Activated naive CD8-positive, alpha-beta T cell treated with anti-CD3 and anti-CD28 coated beads, Interleukin-2, amount 50 U/mL, for 24 hours (primary cell): ENCODE data around the gene FGD2.

Source experiments
- ATAC-seq: fragments of 150-1000 bp; cut with Tn5 transposase; one replicate; pipeline ENCODE4 v1.10.0; 2021
- DNase-seq: peaks from one replicate; pipeline ENCODE4 v3.0.0; 2021
- H3K27ac Mint-ChIP-seq: one replicate; pipeline ENCODE4 v1.8.0; 2021; ENCODE audit warnings: mild to moderate bottlenecking, mixed read lengths
- H3K27me3 Mint-ChIP-seq: one replicate; pipeline ENCODE4 v1.8.0; 2021; ENCODE audit warnings: mixed read lengths
- H3K36me3 Mint-ChIP-seq: one replicate; pipeline ENCODE4 v1.8.0; 2021; ENCODE audit warnings: low read depth, mixed read lengths
- H3K4me1 Mint-ChIP-seq: one replicate; pipeline ENCODE4 v1.8.0; 2021; ENCODE audit warnings: mixed read lengths
- H3K4me3 Mint-ChIP-seq: one replicate; pipeline ENCODE4 v1.8.0; 2021; ENCODE audit warnings: mild to moderate bottlenecking, moderate library complexity, mixed read lengths
- H3K9me3 Mint-ChIP-seq: one replicate; pipeline ENCODE4 v1.8.0; 2021; ENCODE audit warnings: mixed read lengths

FGD2 gene

GRCh38 chr6:37048403-37048850 lies 43.0 kb downstream of the FGD2 start:
- H3K9me3 Mint-ChIP-seq, result no peaks in the 10 kb centered on the region
- ATAC-seq (no peak), DNase-seq (no peak)
- H3K27me3 Mint-ChIP-seq, result no peaks in the 10 kb centered on the region
- peak overlapping the region; percentile 99 for H3K27ac Mint-ChIP-seq
- H3K4me1 Mint-ChIP-seq, result peaks cover 72% of the 10 kb centered on the region
- peak overlapping the region; percentile 87 for H3K4me3 Mint-ChIP-seq
- H3K36me3 Mint-ChIP-seq, result peaks cover 5% of the 10 kb centered on the region

DNA sequence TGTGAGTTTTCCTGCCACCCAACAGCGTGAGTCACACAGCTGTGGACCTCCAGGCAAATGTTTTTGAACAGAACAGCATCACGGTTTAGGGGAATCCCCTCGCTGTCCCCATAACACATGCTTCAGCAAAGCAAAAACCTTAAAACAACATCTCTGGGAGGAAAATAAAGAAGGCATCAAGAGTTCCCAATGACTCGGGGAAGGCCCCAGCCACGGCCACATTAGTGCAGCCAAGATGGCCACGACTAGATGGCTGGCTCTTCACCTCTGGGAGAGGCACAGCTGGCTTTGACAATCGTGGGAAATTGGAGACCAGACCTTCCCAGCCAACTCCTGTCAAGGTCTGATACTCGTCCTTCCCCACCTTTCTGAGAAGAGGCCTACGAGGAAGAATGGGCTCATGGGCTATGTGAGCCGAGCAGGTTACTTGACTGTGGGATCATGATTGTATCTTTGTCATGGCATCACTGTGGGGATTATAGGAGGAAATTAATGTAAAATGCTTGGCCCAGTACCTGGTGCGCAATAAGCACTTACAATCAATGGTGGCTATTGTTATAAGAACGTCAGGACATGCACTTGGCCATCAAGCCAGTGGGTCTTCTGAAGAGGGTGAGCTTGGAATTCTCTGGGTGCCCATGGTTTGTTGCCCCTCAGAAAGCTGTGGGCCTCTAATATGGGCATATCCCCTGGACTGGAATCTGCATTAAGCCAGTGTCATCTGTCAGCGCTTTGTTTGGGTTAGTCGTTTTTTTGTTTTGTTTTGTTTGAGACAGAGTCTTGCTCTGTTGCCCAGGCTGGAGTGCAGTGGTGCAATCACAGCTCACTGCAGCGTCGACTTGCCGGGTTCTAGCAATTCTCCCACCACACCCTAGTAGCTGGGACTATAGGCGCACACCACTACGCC lies 43.6 kb downstream of the FGD2 start:
- Mint-ChIP-seq H3K9me3 (no peaks in the 10 kb centered on the region), H3K4me3 (peak overlapping the region; percentile 87), H3K36me3 (peaks cover 5% of the 10 kb centered on the region), H3K4me1 (peaks cover 70% of the 10 kb centered on the region), H3K27ac (peak overlapping the region; percentile 99), H3K27me3 (no peaks in the 10 kb centered on the region)
- ATAC-seq (peak; percentile 75), DNase-seq (peak; percentile 74)

DNA sequence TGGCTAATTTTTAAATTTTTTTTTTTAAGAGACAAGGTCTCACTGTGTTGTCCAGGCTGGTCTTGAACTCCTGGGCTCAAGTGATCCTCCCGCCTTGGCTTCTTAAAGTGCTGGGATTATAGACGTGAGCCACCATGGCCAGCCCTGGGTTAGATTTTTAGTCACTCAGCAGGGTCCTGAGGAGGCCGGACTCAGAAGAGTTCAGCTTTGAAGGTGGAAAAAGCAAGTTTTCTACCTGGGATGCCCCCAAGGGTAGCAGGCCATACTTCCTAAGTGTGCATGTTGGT lies 44.2 kb downstream of the FGD2 start:
- H3K36me3 Mint-ChIP-seq, result peaks cover 5% of the 10 kb centered on the region
- peak overlapping the region; percentile 87 for H3K4me3 Mint-ChIP-seq
- H3K9me3 Mint-ChIP-seq, result no peaks in the 10 kb centered on the region
- peak overlapping the region; percentile 99 for H3K27ac Mint-ChIP-seq
- ATAC-seq (no peak), DNase-seq (no peak)
- H3K4me1 Mint-ChIP-seq, result peaks cover 70% of the 10 kb centered on the region
- no peaks in the 10 kb centered on the region for H3K27me3 Mint-ChIP-seq

GRCh38 chr6:37050045-37050853 lies 44.8 kb downstream of the FGD2 start:
- peak; percentile 57 for ATAC-seq
- Mint-ChIP-seq H3K27ac (peak overlapping the region; percentile 99), H3K27me3 (no peaks in the 10 kb centered on the region)

GRCh38 chr6:37050854-37051137 lies 45.3 kb downstream of the FGD2 start:
- Mint-ChIP-seq H3K36me3 (peaks cover 5% of the 10 kb centered on the region), H3K4me1 (peaks cover 67% of the 10 kb centered on the region), H3K27me3 (no peaks in the 10 kb centered on the region), H3K4me3 (peak overlapping the region; percentile 87), H3K9me3 (no peaks in the 10 kb centered on the region), H3K27ac (peak overlapping the region; percentile 99)
- ATAC-seq (no peak), DNase-seq (no peak)

More at GRCh38 chr6:37050045-37050853, 44.8 kb downstream of the FGD2 start:
- DNase-seq, result peak; percentile 77
- Mint-ChIP-seq H3K9me3 (no peaks in the 10 kb centered on the region), H3K4me3 (peak overlapping the region; percentile 87), H3K4me1 (peaks cover 70% of the 10 kb centered on the region), H3K36me3 (peaks cover 5% of the 10 kb centered on the region)

GRCh38 chr6:37051138-37052026 lies 45.9 kb downstream of the FGD2 start:
- no peaks in the 10 kb centered on the region for H3K27me3 Mint-ChIP-seq
- H3K36me3 Mint-ChIP-seq, result peaks cover 5% of the 10 kb centered on the region
- peak overlapping the region; percentile 87 for H3K4me3 Mint-ChIP-seq
- peaks cover 61% of the 10 kb centered on the region for H3K4me1 Mint-ChIP-seq
- no peaks in the 10 kb centered on the region for H3K9me3 Mint-ChIP-seq
- H3K27ac Mint-ChIP-seq, result peak overlapping the region; percentile 99
- ATAC-seq (peak; percentile 35), DNase-seq (peak; percentile 96)

DNA sequence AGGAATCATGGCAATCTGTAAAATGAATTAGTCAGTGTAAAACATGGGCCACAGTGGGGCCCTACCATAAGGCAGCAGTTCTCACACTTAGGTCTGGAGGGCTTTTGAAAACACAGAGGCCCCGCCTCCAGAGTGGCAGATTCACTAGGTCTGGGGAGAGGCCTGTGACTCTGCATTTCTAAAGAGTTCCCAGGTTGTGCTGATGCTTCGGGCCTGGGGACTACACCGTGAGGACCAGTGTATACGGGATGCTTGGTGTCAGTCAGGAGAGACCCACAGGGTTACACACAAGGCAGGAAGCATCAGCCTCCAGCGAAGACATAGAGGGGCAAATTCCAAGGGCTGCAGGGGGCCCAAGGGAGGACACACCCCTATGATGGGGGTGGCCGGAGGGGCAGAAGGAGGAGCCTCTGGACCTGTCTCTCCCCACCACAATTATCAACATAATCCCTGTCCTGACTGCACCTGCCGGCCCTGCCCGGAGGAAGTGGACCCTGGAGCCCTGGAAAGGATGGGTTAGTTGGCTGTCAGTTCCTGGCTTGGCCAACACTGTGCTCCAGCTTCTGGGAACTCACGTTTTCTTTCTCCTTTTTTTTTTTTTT lies 46.7 kb downstream of the FGD2 start:
- DNase-seq, result peak; percentile 43
- Mint-ChIP-seq H3K9me3 (no peaks in the 10 kb centered on the region), H3K27me3 (no peaks in the 10 kb centered on the region), H3K4me1 (peaks cover 54% of the 10 kb centered on the region), H3K27ac (peak overlapping the region; percentile 99), H3K4me3 (no peak overlapping the region), H3K36me3 (peaks cover 5% of the 10 kb centered on the region)
- no peak for ATAC-seq

GRCh38 chr6:37053683-37054082 lies 48.2 kb downstream of the FGD2 start:
- ATAC-seq (no peak), DNase-seq (no peak)
- H3K4me3 Mint-ChIP-seq, result no peak overlapping the region
- no peaks in the 10 kb centered on the region for H3K27me3 Mint-ChIP-seq
- peaks cover 38% of the 10 kb centered on the region for H3K4me1 Mint-ChIP-seq
- H3K9me3 Mint-ChIP-seq, result no peaks in the 10 kb centered on the region
- H3K27ac Mint-ChIP-seq, result no peak overlapping the region
- H3K36me3 Mint-ChIP-seq, result no peaks in the 10 kb centered on the region

DNA sequence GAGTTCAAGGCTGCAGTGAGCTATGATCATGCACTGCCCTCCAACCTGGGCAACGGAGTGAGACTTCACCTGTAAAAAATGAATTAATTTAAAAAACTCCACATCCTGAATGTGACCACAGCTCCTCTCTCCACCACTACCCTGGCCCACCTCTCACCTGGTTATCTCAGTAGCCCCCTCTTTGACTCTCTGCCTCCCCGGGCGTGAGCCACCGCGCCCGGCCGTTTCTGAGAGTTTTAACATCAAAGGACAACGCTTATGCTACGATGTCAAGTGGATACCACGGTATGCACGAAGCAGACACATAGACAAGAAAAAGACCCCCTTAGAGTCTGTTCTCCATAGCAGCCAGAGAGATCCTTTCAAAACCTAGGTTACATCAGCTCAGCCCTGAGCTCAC lies 48.7 kb downstream of the FGD2 start:
- peaks cover 34% of the 10 kb centered on the region for H3K4me1 Mint-ChIP-seq
- H3K27ac Mint-ChIP-seq, result no peak overlapping the region
- H3K4me3 Mint-ChIP-seq, result no peak overlapping the region
- ATAC-seq (no peak), DNase-seq (no peak)
- no peaks in the 10 kb centered on the region for H3K36me3 Mint-ChIP-seq
- H3K9me3 Mint-ChIP-seq, result no peaks in the 10 kb centered on the region
- H3K27me3 Mint-ChIP-seq, result no peaks in the 10 kb centered on the region

DNA sequence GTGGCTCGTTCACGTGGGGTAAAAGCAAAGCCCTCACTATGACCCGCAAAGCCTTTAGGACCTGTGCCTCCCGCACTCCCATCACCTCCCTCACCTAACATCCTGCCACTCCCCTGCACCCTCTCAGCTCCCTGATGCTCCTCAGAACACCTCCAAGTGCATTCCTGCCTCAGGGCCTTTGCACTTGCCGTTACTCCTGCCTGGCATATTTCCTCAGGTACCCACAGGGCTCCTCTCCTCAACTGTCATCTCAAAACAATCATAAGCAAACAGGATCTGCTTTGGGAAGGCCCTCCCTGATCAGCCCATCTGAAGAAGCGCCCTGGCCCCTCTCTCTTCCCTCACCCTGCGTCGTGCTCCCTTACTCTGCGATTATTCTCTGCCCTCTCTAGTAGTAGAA lies 49.1 kb downstream of the FGD2 start:
- H3K4me1 Mint-ChIP-seq, result peaks cover 34% of the 10 kb centered on the region
- no peak for DNase-seq
- no peak overlapping the region for H3K27ac Mint-ChIP-seq
- no peaks in the 10 kb centered on the region for H3K9me3 Mint-ChIP-seq
- H3K36me3 Mint-ChIP-seq, result no peaks in the 10 kb centered on the region
- H3K27me3 Mint-ChIP-seq, result no peaks in the 10 kb centered on the region
- no peak overlapping the region for H3K4me3 Mint-ChIP-seq
- no peak for ATAC-seq

GRCh38 chr6:37056112-37056403 lies 50.6 kb downstream of the FGD2 start:
- no peaks in the 10 kb centered on the region for H3K9me3 Mint-ChIP-seq
- H3K4me3 Mint-ChIP-seq, result no peak overlapping the region
- H3K27ac Mint-ChIP-seq, result no peak overlapping the region
- DNase-seq, result no peak
- no peaks in the 10 kb centered on the region for H3K36me3 Mint-ChIP-seq
- peaks cover 19% of the 10 kb centered on the region for H3K4me1 Mint-ChIP-seq
- no peaks in the 10 kb centered on the region for H3K27me3 Mint-ChIP-seq
- no peak for ATAC-seq

DNA sequence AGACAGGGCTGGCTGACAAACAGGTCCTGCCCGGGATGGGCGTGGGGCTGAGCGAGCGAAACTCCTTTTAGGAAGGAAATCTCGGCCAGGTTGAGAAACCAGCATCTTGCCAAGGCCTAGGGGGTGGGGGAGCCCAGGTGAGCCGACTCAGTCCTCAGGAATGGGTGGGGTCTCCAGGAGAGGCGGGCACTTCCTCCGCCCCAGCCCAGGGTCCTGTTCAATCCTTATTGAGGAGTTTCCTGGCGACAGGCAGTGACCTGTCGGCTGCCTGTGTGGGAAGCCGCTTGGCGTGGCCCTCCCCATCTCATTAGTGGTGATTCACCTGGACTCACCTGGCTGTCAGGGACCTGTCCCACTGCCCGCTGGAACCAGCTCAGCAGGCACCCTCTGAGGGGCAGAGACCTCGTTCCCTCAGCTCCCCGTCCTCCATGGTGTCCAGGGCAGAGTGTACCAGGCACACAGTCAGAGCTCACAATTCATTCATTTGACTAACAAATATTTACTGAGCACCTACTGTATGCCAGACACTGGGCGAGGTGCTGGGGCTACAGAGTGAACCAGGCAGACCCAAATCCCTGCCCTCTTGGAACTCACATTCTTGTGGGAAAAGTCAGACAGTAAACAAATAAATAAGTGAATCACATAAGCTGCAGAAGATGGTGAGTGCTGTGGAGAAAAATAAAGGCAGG lies 51.1 kb downstream of the FGD2 start:
- Mint-ChIP-seq H3K4me3 (no peak overlapping the region), H3K9me3 (no peaks in the 10 kb centered on the region), H3K27me3 (no peaks in the 10 kb centered on the region), H3K27ac (no peak overlapping the region), H3K36me3 (no peaks in the 10 kb centered on the region), H3K4me1 (peaks cover 14% of the 10 kb centered on the region)
- no peak for ATAC-seq
- no peak for DNase-seq

- H3K27ac Mint-ChIP-seq, result no peak overlapping the region
These were observed 51.6 kb downstream of the FGD2 start for GRCh38 chr6:37057128-37057471.

DNA sequence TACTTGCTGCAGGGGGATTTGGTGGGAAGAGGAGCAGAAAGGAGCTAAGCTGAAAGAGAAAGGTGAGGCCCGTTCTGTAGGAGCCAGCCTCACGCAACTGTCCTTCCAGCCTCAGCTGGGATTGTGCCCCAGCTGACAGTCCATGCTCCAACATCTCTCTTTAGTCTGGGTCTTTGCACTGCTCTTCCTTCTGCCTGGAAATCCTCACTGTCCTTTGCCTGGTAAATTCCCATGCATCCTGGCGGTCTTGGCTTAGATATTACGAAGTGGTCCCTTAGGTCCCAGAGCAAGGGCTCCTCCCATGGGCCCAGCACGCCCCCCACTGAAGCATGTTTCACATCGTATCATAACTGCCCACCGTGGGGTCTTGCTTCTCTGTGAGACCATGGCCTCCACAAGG lies 52.2 kb downstream of the FGD2 start:
- ATAC-seq (no peak), DNase-seq (no peak)
- Mint-ChIP-seq H3K36me3 (no peaks in the 10 kb centered on the region), H3K9me3 (no peaks in the 10 kb centered on the region), H3K27ac (no peak overlapping the region), H3K4me3 (no peak overlapping the region), H3K27me3 (no peaks in the 10 kb centered on the region), H3K4me1 (peaks cover 6% of the 10 kb centered on the region)

More at GRCh38 chr6:37057128-37057471, 51.6 kb downstream of the FGD2 start:
- no peaks in the 10 kb centered on the region for H3K9me3 Mint-ChIP-seq
- no peaks in the 10 kb centered on the region for H3K27me3 Mint-ChIP-seq
- peaks cover 9% of the 10 kb centered on the region for H3K4me1 Mint-ChIP-seq
- H3K4me3 Mint-ChIP-seq, result no peak overlapping the region
- DNase-seq (no peak), ATAC-seq (no peak)
- no peaks in the 10 kb centered on the region for H3K36me3 Mint-ChIP-seq
